ENCODE results near the gene TMEM52. TPM values are rescaled to one million over a fixed set of nuclear protein-coding genes. Genes with fewer than 3 reads are reported as not detected.
A peak's percentile ranks its signal among the peaks of the same experiment; 100 is the strongest.

The TMEM52 gene
- total and polyA plus RNA-seq, 2 of the 13 experiments (the other 11 are each of a cell fraction or from before 2014, with no cell fraction given) = 13.2 to 18.7 TPM

DNA sequence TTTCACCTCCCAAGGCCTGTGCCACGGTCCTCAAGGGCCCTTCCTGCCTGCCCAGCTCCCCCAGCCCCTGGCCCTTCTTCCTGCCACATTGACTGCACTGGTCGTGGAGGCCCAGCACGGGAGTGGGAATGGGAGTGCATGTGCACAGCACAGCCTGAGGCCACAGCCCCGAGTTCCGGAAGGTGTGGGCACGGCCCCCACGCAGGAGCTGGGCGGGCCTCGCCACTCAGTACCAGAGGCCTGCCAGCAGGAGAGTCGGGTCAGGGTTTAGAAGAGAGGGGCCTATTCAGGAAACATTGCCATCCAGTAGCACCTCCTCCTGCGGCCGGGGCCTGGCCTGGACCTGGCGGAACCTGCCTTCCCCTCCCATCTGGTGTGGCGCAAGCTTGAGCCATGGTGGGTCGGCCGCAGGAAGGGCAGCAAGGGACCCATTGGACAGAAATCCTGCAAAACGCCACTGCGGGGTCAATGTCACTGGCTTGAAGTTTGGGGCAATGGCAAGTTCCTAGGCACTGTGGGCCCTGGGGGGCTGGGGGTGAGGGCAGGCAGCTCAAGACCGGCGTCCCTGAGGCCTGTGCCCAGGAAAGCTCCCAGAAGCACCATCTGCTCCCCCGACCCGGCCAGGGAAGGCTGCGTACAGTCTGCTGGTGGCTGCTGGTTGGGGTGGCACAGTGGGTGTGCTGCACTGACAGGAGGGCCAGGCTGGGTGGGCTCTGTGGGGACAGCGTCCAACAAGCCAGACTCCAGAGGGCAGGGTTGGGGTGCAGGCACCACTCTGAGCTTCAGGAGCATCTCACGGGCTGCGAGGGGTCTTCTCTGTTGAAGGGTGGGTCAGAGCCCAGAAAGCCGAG is 1.8 kb upstream of the TMEM52 start (continued):
- TF ChIP-seq, protein P1, sequence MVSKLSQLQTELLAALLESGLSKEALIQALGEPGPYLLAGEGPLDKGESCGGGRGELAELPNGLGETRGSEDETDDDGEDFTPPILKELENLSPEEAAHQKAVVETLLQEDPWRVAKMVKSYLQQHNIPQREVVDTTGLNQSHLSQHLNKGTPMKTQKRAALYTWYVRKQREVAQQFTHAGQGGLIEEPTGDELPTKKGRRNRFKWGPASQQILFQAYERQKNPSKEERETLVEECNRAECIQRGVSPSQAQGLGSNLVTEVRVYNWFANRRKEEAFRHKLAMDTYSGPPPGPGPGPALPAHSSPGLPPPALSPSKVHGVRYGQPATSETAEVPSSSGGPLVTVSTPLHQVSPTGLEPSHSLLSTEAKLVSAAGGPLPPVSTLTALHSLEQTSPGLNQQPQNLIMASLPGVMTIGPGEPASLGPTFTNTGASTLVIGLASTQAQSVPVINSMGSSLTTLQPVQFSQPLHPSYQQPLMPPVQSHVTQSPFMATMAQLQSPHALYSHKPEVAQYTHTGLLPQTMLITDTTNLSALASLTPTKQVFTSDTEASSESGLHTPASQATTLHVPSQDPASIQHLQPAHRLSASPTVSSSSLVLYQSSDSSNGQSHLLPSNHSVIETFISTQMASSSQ (IDR thresholded peaks at IDR 0.05; ENCODE audit: low read depth) = no peak
- TF ChIP-seq, protein P1 (CRISPR knock-in tag; IDR thresholded peaks at IDR 0.05; ENCODE audit: borderline replicate concordance) = peak; percentile 35; the same call in 1 of the 2 replicates
- TF ChIP-seq, protein P2, sequence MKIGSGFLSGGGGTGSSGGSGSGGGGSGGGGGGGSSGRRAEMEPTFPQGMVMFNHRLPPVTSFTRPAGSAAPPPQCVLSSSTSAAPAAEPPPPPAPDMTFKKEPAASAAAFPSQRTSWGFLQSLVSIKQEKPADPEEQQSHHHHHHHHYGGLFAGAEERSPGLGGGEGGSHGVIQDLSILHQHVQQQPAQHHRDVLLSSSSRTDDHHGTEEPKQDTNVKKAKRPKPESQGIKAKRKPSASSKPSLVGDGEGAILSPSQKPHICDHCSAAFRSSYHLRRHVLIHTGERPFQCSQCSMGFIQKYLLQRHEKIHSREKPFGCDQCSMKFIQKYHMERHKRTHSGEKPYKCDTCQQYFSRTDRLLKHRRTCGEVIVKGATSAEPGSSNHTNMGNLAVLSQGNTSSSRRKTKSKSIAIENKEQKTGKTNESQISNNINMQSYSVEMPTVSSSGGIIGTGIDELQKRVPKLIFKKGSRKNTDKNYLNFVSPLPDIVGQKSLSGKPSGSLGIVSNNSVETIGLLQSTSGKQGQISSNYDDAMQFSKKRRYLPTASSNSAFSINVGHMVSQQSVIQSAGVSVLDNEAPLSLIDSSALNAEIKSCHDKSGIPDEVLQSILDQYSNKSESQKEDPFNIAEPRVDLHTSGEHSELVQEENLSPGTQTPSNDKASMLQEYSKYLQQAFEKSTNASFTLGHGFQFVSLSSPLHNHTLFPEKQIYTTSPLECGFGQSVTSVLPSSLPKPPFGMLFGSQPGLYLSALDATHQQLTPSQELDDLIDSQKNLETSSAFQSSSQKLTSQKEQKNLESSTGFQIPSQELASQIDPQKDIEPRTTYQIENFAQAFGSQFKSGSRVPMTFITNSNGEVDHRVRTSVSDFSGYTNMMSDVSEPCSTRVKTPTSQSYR (CRISPR knock-in tag; IDR thresholded peaks at IDR 0.05; ENCODE audit: borderline replicate concordance) = peak; percentile 18; the same call in 1 of the 2 replicates
- TF ChIP-seq TBX3 (IDR thresholded peaks at IDR 0.05; ENCODE audit: borderline replicate concordance) (no peak), ZNF543 (CRISPR knock-in tag; IDR thresholded peaks at IDR 0.05) (no peak), ZNF354B (CRISPR knock-in tag; IDR thresholded peaks at IDR 0.05) (0 out of 2 replicates have a peak, but pooled peaks have one; percentile 13), ZNF510 (CRISPR knock-in tag; IDR thresholded peaks at IDR 0.05; ENCODE audit: low read depth) (no peak; the same call in 1 of the 2 replicates), ZBTB21 (CRISPR knock-in tag; IDR thresholded peaks at IDR 0.05) (no peak), GTF2F1 (IDR thresholded peaks at IDR 0.05; ENCODE audit: low read length) (no peak), NFKB2 (CRISPR knock-in tag; IDR thresholded peaks at IDR 0.05; ENCODE audit: borderline replicate concordance) (peak; percentile 58; the same call in 1 of the 2 replicates), ZNF34 (CRISPR knock-in tag; IDR thresholded peaks at IDR 0.05; ENCODE audit: borderline replicate concordance) (peak; percentile 46; the same call in 1 of the 2 replicates), NR3C1 (CRISPR knock-in tag; IDR thresholded peaks at IDR 0.05) (no peak), SRSF4 (IDR thresholded peaks at IDR 0.05; ENCODE audit: low read depth, low read length, poor library complexity, severe bottlenecking) (no peak), ZBTB7B (CRISPR knock-in tag; IDR thresholded peaks at IDR 0.05) (peak; percentile 78), RBM22 (optimal IDR thresholded peaks at IDR 0.05; ENCODE audit: low read length) (no peak), ZNF629 (CRISPR knock-in tag; conservative IDR thresholded peaks at IDR 0.05) (peak; percentile 64; the same call in 1 of the 2 replicates), TBL1XR1 (IDR thresholded peaks at IDR 0.05; ENCODE audit: borderline replicate concordance, low read length, partially characterized antibody) (no peak), CCDC6 (CRISPR knock-in tag; IDR thresholded peaks at IDR 0.05) (no peak)
- TF ChIP-seq, protein P3, sequence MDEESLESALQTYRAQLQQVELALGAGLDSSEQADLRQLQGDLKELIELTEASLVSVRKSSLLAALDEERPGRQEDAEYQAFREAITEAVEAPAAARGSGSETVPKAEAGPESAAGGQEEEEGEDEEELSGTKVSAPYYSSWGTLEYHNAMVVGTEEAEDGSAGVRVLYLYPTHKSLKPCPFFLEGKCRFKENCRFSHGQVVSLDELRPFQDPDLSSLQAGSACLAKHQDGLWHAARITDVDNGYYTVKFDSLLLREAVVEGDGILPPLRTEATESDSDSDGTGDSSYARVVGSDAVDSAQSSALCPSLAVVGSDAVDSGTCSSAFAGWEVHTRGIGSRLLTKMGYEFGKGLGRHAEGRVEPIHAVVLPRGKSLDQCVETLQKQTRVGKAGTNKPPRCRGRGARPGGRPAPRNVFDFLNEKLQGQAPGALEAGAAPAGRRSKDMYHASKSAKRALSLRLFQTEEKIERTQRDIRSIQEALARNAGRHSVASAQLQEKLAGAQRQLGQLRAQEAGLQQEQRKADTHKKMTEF (CRISPR knock-in tag; IDR thresholded peaks at IDR 0.05) = peak; percentile 22; the same call in 1 of the 2 replicates
